ENCODE data around the gene PPP1CC.
A peak's percentile ranks its signal among the peaks of the same experiment; 100 is the strongest.

Gene PPP1CC

GRCh38 chr12:110702081-110702480 is 40.6 kb downstream of the PPP1CC start:
- no peaks in the 10 kb centered on the region for H3K27me3 ChIP-seq (ENCODE audit: insufficient read depth, low read length, poor library complexity, severe bottlenecking)
- H3F3A ChIP-seq (ENCODE audit: low read depth), result no peaks in the 10 kb centered on the region
- no peaks in the 10 kb centered on the region for H3K36me3 ChIP-seq (ENCODE audit: insufficient read depth, low read length)
- H3K9me2 ChIP-seq (replicated peaks; ENCODE audit: low read depth, low read length), result no peaks in the 10 kb centered on the region
- no peaks in the 10 kb centered on the region for H4K20me1 ChIP-seq (ENCODE audit: insufficient read depth, low read length, poor library complexity, severe bottlenecking)
- H3K4me1 ChIP-seq (ENCODE audit: insufficient read depth, low read length, poor library complexity, severe bottlenecking), result no peaks in the 10 kb centered on the region
- H2AFZ ChIP-seq (ENCODE audit: low read length), result no peak overlapping the region
- H3K79me2 ChIP-seq (ENCODE audit: insufficient read depth, low read length), result no peaks in the 10 kb centered on the region
- no peaks in the 10 kb centered on the region for H3K9me3 ChIP-seq (ENCODE audit: insufficient read depth, low read depth, low read length)
- TF ChIP-seq CTCF (conservative IDR thresholded peaks at IDR 0.05; ENCODE audit: low read length), result no peak
- TF ChIP-seq EZH2phosphoT487 (IDR thresholded peaks at IDR 0.05; ENCODE audit: borderline replicate concordance), result no peak
- no peak overlapping the region for H3K9ac ChIP-seq (ENCODE audit: low read depth, low read length, poor library complexity, severe bottlenecking)
- H3K4me3 ChIP-seq (ENCODE audit: low read length, poor library complexity, severe bottlenecking), result no peak overlapping the region
- no peak overlapping the region for H3K4me2 ChIP-seq (ENCODE audit: low read depth, low read length, poor library complexity, severe bottlenecking)

- no peak overlapping the region for H3K9ac ChIP-seq (ENCODE audit: low read depth, low read length, poor library complexity, severe bottlenecking)
- no peak overlapping the region for H3K4me2 ChIP-seq (ENCODE audit: low read depth, low read length, poor library complexity, severe bottlenecking)
- H3K4me1 ChIP-seq (ENCODE audit: insufficient read depth, low read length, poor library complexity, severe bottlenecking), result no peaks in the 10 kb centered on the region
- no peaks in the 10 kb centered on the region for H4K20me1 ChIP-seq (ENCODE audit: insufficient read depth, low read length, poor library complexity, severe bottlenecking)
- H3K36me3 ChIP-seq (ENCODE audit: insufficient read depth, low read length), result no peaks in the 10 kb centered on the region
- no peak for TF ChIP-seq EZH2phosphoT487 (IDR thresholded peaks at IDR 0.05; ENCODE audit: borderline replicate concordance)
- TF ChIP-seq CTCF (conservative IDR thresholded peaks at IDR 0.05; ENCODE audit: low read length), result peak; percentile 42; the same call in 1 of the 2 replicates
- H3F3A ChIP-seq (ENCODE audit: low read depth), result no peaks in the 10 kb centered on the region
- H3K79me2 ChIP-seq (ENCODE audit: insufficient read depth, low read length), result no peaks in the 10 kb centered on the region
- no peak overlapping the region for H2AFZ ChIP-seq (ENCODE audit: low read length)
- no peaks in the 10 kb centered on the region for H3K27me3 ChIP-seq (ENCODE audit: insufficient read depth, low read length, poor library complexity, severe bottlenecking)
- no peak overlapping the region for H3K4me3 ChIP-seq (ENCODE audit: low read length, poor library complexity, severe bottlenecking)
- H3K9me3 ChIP-seq (ENCODE audit: insufficient read depth, low read depth, low read length), result no peaks in the 10 kb centered on the region
- H3K9me2 ChIP-seq (replicated peaks; ENCODE audit: low read depth, low read length), result no peaks in the 10 kb centered on the region
These were observed 42.9 kb downstream of the PPP1CC start for GRCh38 chr12:110699591-110700445.

- Histone ChIP-seq H3K4me2 (ENCODE audit: low read depth, low read length, poor library complexity, severe bottlenecking) (no peak overlapping the region), H3F3A (ENCODE audit: low read depth) (no peaks in the 10 kb centered on the region), H3K9me3 (ENCODE audit: insufficient read depth, low read depth, low read length) (no peaks in the 10 kb centered on the region), H3K9ac (ENCODE audit: low read depth, low read length, poor library complexity, severe bottlenecking) (no peak overlapping the region), H3K27me3 (ENCODE audit: insufficient read depth, low read length, poor library complexity, severe bottlenecking) (no peaks in the 10 kb centered on the region), H3K9me2 (replicated peaks; ENCODE audit: low read depth, low read length) (no peaks in the 10 kb centered on the region), H3K4me1 (ENCODE audit: insufficient read depth, low read length, poor library complexity, severe bottlenecking) (no peaks in the 10 kb centered on the region), H3K36me3 (ENCODE audit: insufficient read depth, low read length) (no peaks in the 10 kb centered on the region), H3K79me2 (ENCODE audit: insufficient read depth, low read length) (no peaks in the 10 kb centered on the region), H2AFZ (ENCODE audit: low read length) (peak overlapping the region; percentile 90), H4K20me1 (ENCODE audit: insufficient read depth, low read length, poor library complexity, severe bottlenecking) (no peaks in the 10 kb centered on the region), H3K4me3 (ENCODE audit: low read length, poor library complexity, severe bottlenecking) (no peak overlapping the region)
- TF ChIP-seq CTCF (conservative IDR thresholded peaks at IDR 0.05; ENCODE audit: low read length), result peak; percentile 80
- TF ChIP-seq EZH2phosphoT487 (IDR thresholded peaks at IDR 0.05; ENCODE audit: borderline replicate concordance), result no peak
These were observed 44.4 kb downstream of the PPP1CC start for GRCh38 chr12:110698171-110698902.
